Measurements from ENCODE around the gene MAPK8IP1. TPM values are rescaled to one million over a fixed set of nuclear protein-coding genes. Genes with fewer than 3 reads are reported as not detected.

Gene MAPK8IP1
- total RNA-seq, 1 experiment from 2014 or later = 14.2 TPM

- H3K27ac ChIP-seq = no peak overlapping the region
- H3K9me3 ChIP-seq (replicated peaks) = no peaks in the 10 kb centered on the region
- no peak for DNase-seq
- H3K27me3 ChIP-seq = no peaks in the 10 kb centered on the region
- H3K4me1 ChIP-seq = no peaks in the 10 kb centered on the region
- H3K4me3 ChIP-seq = no peak overlapping the region
- no peaks in the 10 kb centered on the region; the same call in 1 of the 2 replicates for H3K36me3 ChIP-seq
Measured at GRCh38 chr11:45877221-45877620, 8.2 kb upstream of the MAPK8IP1 start.

GRCh38 chr11:45877845-45878244 lies 7.6 kb upstream of the MAPK8IP1 start:
- no peaks in the 10 kb centered on the region for H3K9me3 ChIP-seq (replicated peaks)
- no peak for DNase-seq
- H3K4me3 ChIP-seq = no peak overlapping the region
- H3K27ac ChIP-seq = no peak overlapping the region
- H3K36me3 ChIP-seq = no peaks in the 10 kb centered on the region; the same call in 1 of the 2 replicates
- no peaks in the 10 kb centered on the region for H3K27me3 ChIP-seq
- H3K4me1 ChIP-seq = no peaks in the 10 kb centered on the region

- Histone ChIP-seq H3K4me1 (no peaks in the 10 kb centered on the region), H3K27me3 (no peaks in the 10 kb centered on the region), H3K4me3 (no peak overlapping the region), H3K36me3 (no peaks in the 10 kb centered on the region; the same call in 1 of the 2 replicates), H3K27ac (no peak overlapping the region), H3K9me3 (replicated peaks) (no peaks in the 10 kb centered on the region)
- no peak for DNase-seq
Measured at GRCh38 chr11:45879803-45880686, 5.4 kb upstream of the MAPK8IP1 start.

- no peak overlapping the region for H3K27ac ChIP-seq
- H3K36me3 ChIP-seq = no peaks in the 10 kb centered on the region; the same call in 1 of the 2 replicates
- H3K27me3 ChIP-seq = peaks cover under 1% of the 10 kb centered on the region; the same call in 1 of the 2 replicates
- no peak for DNase-seq
- no peaks in the 10 kb centered on the region for H3K4me1 ChIP-seq
- H3K4me3 ChIP-seq = no peak overlapping the region
- no peaks in the 10 kb centered on the region for H3K9me3 ChIP-seq (replicated peaks)
Measured at GRCh38 chr11:45880772-45881570, 4.5 kb upstream of the MAPK8IP1 start.

- Histone ChIP-seq H3K9me3 (replicated peaks) (no peaks in the 10 kb centered on the region), H3K4me1 (no peaks in the 10 kb centered on the region), H3K36me3 (no peaks in the 10 kb centered on the region; the same call in 1 of the 2 replicates), H3K27me3 (peaks cover 4% of the 10 kb centered on the region; the same call in 1 of the 2 replicates), H3K27ac (no peak overlapping the region), H3K4me3 (no peak overlapping the region)
- no peak for DNase-seq
Measured at GRCh38 chr11:45881708-45882368, 3.6 kb upstream of the MAPK8IP1 start.

- no peak for DNase-seq
- H3K36me3 ChIP-seq = no peaks in the 10 kb centered on the region
- H3K9me3 ChIP-seq (replicated peaks) = no peaks in the 10 kb centered on the region
- H3K27me3 ChIP-seq = peaks cover 4% of the 10 kb centered on the region; the same call in 1 of the 2 replicates
- no peaks in the 10 kb centered on the region for H3K4me1 ChIP-seq
- H3K27ac ChIP-seq = no peak overlapping the region
- H3K4me3 ChIP-seq = no peak overlapping the region
Measured at GRCh38 chr11:45884596-45885185, 760 bp upstream of the MAPK8IP1 start.

- no peaks in the 10 kb centered on the region for H3K36me3 ChIP-seq
- H3K4me3 ChIP-seq = peak overlapping the region; percentile 60
- no peak for DNase-seq
- no peak overlapping the region for H3K27ac ChIP-seq
- no peaks in the 10 kb centered on the region for H3K4me1 ChIP-seq
- H3K27me3 ChIP-seq = peaks cover 6% of the 10 kb centered on the region; the same call in 1 of the 2 replicates
- no peaks in the 10 kb centered on the region for H3K9me3 ChIP-seq (replicated peaks)
Measured at GRCh38 chr11:45885921-45886721, 670 bp downstream of the MAPK8IP1 start.

- H3K4me1 ChIP-seq = no peaks in the 10 kb centered on the region
- no peak overlapping the region for H3K27ac ChIP-seq
- DNase-seq = no peak
- H3K36me3 ChIP-seq = no peaks in the 10 kb centered on the region
- peaks cover 11% of the 10 kb centered on the region; the same call in 1 of the 2 replicates for H3K27me3 ChIP-seq
- no peaks in the 10 kb centered on the region for H3K9me3 ChIP-seq (replicated peaks)
- H3K4me3 ChIP-seq = no peak overlapping the region
Measured at GRCh38 chr11:45886816-45887520, 1.5 kb downstream of the MAPK8IP1 start.

GRCh38 chr11:45887587-45887986 lies 2.1 kb downstream of the MAPK8IP1 start:
- Histone ChIP-seq H3K27ac (no peak overlapping the region), H3K4me1 (no peaks in the 10 kb centered on the region), H3K9me3 (replicated peaks) (no peaks in the 10 kb centered on the region), H3K4me3 (no peak overlapping the region), H3K27me3 (peaks cover 15% of the 10 kb centered on the region; the same call in 1 of the 2 replicates), H3K36me3 (no peaks in the 10 kb centered on the region)
- no peak for DNase-seq

GRCh38 chr11:45889555-45889954 lies 4.1 kb downstream of the MAPK8IP1 start:
- Histone ChIP-seq H3K9me3 (replicated peaks) (no peaks in the 10 kb centered on the region), H3K27ac (no peak overlapping the region), H3K4me1 (no peaks in the 10 kb centered on the region), H3K4me3 (no peak overlapping the region), H3K27me3 (peaks cover 20% of the 10 kb centered on the region; the same call in 1 of the 2 replicates), H3K36me3 (no peaks in the 10 kb centered on the region)
- DNase-seq = no peak

- no peaks in the 10 kb centered on the region for H3K4me1 ChIP-seq
- H3K36me3 ChIP-seq = no peaks in the 10 kb centered on the region
- no peak for DNase-seq
- no peak overlapping the region for H3K27ac ChIP-seq
- H3K9me3 ChIP-seq (replicated peaks) = no peaks in the 10 kb centered on the region
- H3K27me3 ChIP-seq = peaks cover 20% of the 10 kb centered on the region; the same call in 1 of the 2 replicates
- H3K4me3 ChIP-seq = no peak overlapping the region
Measured at GRCh38 chr11:45889966-45890365, 4.5 kb downstream of the MAPK8IP1 start.

GRCh38 chr11:45890886-45891550 lies 5.6 kb downstream of the MAPK8IP1 start:
- DNase-seq = no peak
- Histone ChIP-seq H3K27me3 (peaks cover 19% of the 10 kb centered on the region; the same call in 1 of the 2 replicates), H3K4me1 (peaks cover 4% of the 10 kb centered on the region), H3K4me3 (no peak overlapping the region), H3K27ac (no peak overlapping the region), H3K9me3 (replicated peaks) (no peaks in the 10 kb centered on the region), H3K36me3 (no peaks in the 10 kb centered on the region)

GRCh38 chr11:45892856-45893255 lies 7.4 kb downstream of the MAPK8IP1 start:
- Histone ChIP-seq H3K9me3 (replicated peaks) (no peaks in the 10 kb centered on the region), H3K4me1 (peaks cover 16% of the 10 kb centered on the region), H3K36me3 (no peaks in the 10 kb centered on the region), H3K4me3 (no peak overlapping the region), H3K27me3 (peaks cover 16% of the 10 kb centered on the region; the same call in 1 of the 2 replicates), H3K27ac (no peak overlapping the region)
- DNase-seq = no peak
